Measurements from ENCODE around the gene CASP7. TPM values are rescaled to one million over a fixed set of nuclear protein-coding genes. Genes with fewer than 3 reads are reported as not detected.

The CASP7 gene
- total RNA-seq, 1 donor from 2014 or later, result not detected

DNA sequence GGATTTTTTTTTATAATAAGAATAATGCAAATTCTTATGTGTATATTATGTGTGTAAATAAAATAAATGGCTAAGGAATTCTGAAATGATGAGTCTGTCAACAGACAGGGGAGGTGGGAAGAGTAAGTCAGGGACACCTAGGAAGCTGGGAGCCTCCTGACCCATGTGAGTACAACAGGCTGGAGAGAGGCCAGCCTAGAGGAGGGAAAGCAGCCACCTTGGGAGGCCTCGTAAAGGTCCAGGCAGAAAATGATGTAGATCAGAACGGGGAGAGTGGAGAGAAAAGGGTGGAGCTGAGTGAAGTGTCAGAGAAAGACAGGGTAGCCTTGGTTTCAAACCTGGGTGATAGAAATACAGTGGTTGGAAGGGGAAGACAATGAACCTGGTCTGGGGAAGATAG, 22.8 kb upstream of the CASP7 start:
- Mint-ChIP-seq H3K4me1 (ENCODE audit: low read depth, unreplicated experiment) (peaks cover 2% of the 10 kb centered on the region), H3K27me3 (ENCODE audit: unreplicated experiment) (peaks cover 4% of the 10 kb centered on the region), H3K36me3 (ENCODE audit: unreplicated experiment) (no peaks in the 10 kb centered on the region), H3K4me3 (ENCODE audit: unreplicated experiment) (no peak overlapping the region), H3K9me3 (ENCODE audit: unreplicated experiment) (no peaks in the 10 kb centered on the region), H3K27ac (ENCODE audit: unreplicated experiment) (no peak overlapping the region)
- no peak for DNase-seq
- TF ChIP-seq, protein P1, sequence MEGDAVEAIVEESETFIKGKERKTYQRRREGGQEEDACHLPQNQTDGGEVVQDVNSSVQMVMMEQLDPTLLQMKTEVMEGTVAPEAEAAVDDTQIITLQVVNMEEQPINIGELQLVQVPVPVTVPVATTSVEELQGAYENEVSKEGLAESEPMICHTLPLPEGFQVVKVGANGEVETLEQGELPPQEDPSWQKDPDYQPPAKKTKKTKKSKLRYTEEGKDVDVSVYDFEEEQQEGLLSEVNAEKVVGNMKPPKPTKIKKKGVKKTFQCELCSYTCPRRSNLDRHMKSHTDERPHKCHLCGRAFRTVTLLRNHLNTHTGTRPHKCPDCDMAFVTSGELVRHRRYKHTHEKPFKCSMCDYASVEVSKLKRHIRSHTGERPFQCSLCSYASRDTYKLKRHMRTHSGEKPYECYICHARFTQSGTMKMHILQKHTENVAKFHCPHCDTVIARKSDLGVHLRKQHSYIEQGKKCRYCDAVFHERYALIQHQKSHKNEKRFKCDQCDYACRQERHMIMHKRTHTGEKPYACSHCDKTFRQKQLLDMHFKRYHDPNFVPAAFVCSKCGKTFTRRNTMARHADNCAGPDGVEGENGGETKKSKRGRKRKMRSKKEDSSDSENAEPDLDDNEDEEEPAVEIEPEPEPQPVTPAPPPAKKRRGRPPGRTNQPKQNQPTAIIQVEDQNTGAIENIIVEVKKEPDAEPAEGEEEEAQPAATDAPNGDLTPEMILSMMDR (IDR thresholded peaks at IDR 0.05; ENCODE audit: partially characterized antibody, unreplicated experiment), result no peak

DNA sequence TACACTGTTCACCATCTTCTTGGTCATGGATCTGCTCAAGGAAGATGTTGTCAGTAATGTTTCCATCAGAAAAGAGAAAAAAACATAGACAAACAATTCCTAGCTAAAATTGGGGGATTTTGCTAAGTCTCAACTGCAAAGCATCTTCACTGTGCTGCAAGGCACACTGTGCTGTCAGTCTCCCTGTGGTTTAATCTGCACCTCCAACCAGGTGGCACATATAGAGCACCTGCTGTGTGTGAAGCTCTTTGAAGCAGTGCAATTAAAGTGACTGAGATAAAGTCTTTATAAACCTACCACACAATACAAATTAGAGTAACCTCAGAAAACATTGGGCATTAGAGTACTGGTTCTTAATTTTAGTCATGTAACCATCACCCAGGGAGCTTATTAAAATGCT, 22.2 kb upstream of the CASP7 start:
- DNase-seq, result no peak
- H3K27me3 Mint-ChIP-seq (ENCODE audit: unreplicated experiment), result peaks cover 4% of the 10 kb centered on the region
- H3K36me3 Mint-ChIP-seq (ENCODE audit: unreplicated experiment), result no peaks in the 10 kb centered on the region
- no peaks in the 10 kb centered on the region for H3K9me3 Mint-ChIP-seq (ENCODE audit: unreplicated experiment)
- no peak overlapping the region for H3K4me3 Mint-ChIP-seq (ENCODE audit: unreplicated experiment)
- no peak overlapping the region for H3K27ac Mint-ChIP-seq (ENCODE audit: unreplicated experiment)
- peaks cover 2% of the 10 kb centered on the region for H3K4me1 Mint-ChIP-seq (ENCODE audit: low read depth, unreplicated experiment)
- TF ChIP-seq, protein P1 (IDR thresholded peaks at IDR 0.05; ENCODE audit: partially characterized antibody, unreplicated experiment), result no peak

DNA sequence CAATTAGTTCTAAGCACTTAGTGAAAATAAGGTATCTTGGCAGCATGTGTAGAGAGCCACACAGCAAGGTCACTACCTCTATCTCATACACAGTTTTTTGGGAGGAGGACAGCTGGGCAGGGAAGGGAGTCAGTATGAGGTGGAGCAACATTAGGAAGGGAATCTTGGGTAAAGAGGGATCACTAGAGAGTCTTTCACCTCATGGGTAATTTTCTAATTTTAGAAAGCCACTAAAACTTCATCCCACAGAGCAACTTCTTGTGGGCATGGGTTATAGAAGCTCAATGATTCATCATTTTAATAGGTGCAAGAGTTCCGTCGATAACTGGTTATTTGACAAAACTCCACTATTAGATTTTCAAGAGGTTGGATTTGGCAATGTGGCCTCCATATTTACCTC, 18.4 kb upstream of the CASP7 start:
- TF ChIP-seq, protein P1 (IDR thresholded peaks at IDR 0.05; ENCODE audit: partially characterized antibody, unreplicated experiment), result no peak
- no peaks in the 10 kb centered on the region for H3K4me1 Mint-ChIP-seq (ENCODE audit: low read depth, unreplicated experiment)
- H3K27ac Mint-ChIP-seq (ENCODE audit: unreplicated experiment), result no peak overlapping the region
- H3K9me3 Mint-ChIP-seq (ENCODE audit: unreplicated experiment), result no peaks in the 10 kb centered on the region
- peaks cover 3% of the 10 kb centered on the region for H3K27me3 Mint-ChIP-seq (ENCODE audit: unreplicated experiment)
- DNase-seq, result no peak
- no peaks in the 10 kb centered on the region for H3K36me3 Mint-ChIP-seq (ENCODE audit: unreplicated experiment)
- H3K4me3 Mint-ChIP-seq (ENCODE audit: unreplicated experiment), result no peak overlapping the region

DNA sequence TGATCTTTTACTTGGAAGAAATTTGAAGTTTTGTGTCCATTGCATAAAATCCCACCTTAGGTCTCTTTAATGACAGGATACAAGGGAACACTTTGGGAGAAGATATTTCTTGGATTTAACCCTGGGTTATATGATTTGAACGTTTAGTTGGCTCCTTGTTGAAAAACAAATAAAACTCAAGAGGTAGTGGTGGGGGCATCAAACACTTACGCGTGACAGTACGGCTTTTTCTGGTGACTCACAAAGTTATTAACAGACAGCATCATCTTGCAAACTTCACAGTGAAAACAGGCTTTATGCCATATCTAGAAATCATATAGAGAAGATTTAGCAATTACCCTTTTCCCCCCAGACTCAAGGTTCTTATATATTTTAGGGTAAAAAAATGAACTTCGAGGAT, 16.6 kb upstream of the CASP7 start:
- Mint-ChIP-seq H3K27me3 (ENCODE audit: unreplicated experiment) (no peaks in the 10 kb centered on the region), H3K9me3 (ENCODE audit: unreplicated experiment) (no peaks in the 10 kb centered on the region), H3K36me3 (ENCODE audit: unreplicated experiment) (no peaks in the 10 kb centered on the region), H3K4me3 (ENCODE audit: unreplicated experiment) (no peak overlapping the region), H3K27ac (ENCODE audit: unreplicated experiment) (no peak overlapping the region), H3K4me1 (ENCODE audit: low read depth, unreplicated experiment) (no peaks in the 10 kb centered on the region)
- no peak for DNase-seq
- TF ChIP-seq, protein P1 (IDR thresholded peaks at IDR 0.05; ENCODE audit: partially characterized antibody, unreplicated experiment), result no peak

DNA sequence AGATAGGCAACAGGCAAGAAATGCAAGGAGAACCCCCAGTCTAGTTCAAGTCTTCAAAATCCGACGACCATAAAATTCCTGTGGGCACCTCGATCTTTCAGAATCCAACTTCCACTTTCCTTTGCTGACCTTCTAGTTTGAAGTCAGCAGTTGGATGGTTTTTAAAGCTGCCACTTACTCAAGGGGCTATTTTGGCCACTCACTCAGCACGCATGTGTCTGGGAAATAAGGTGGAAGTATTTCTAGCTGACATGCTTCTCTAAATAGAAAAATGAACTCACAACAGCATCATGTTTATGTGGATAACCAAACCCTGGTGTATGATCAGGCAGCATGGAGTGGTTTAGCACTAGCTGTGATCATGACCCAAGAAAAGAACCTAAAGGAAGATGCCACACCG, 15.8 kb upstream of the CASP7 start, which contains the start of gene NRAP:
Gene NRAP, minus strand, starts transcription at position 134 of the 400 bp plus-strand sequence. CDS start 159 bp downstream, outside the sequence.
- Mint-ChIP-seq H3K4me3 (ENCODE audit: unreplicated experiment) (no peak within 1 kb of the TSS), H3K4me1 (ENCODE audit: low read depth, unreplicated experiment) (no peaks in the 10 kb centered on the region), H3K27me3 (ENCODE audit: unreplicated experiment) (no peaks in the 10 kb centered on the region), H3K27ac (ENCODE audit: unreplicated experiment) (no peak within 1 kb of the TSS), H3K9me3 (ENCODE audit: unreplicated experiment) (no peaks in the 10 kb centered on the region), H3K36me3 (ENCODE audit: unreplicated experiment) (no peaks in the 10 kb centered on the region)
- TF ChIP-seq, protein P1 (IDR thresholded peaks at IDR 0.05; ENCODE audit: partially characterized antibody, unreplicated experiment), result no peak
- DNase-seq, result no peak

Measured in glutamatergic neuron (in vitro differentiated cells).